Esophagus muscularis mucosa (tissue), 3 donors: Measurements from ENCODE around the gene PUDP.

Source experiments
- CTCF ChIP-seq, 3 experiments: fragments of 200-600 bp in 2 of 3; fragments of 450-650 bp in 1 of 3; sonication (generic) in 2 of 3; IDR thresholded peaks; one replicate each; pipeline ENCODE4 v1.5.1; 2017 to 2019; ENCODE audit warnings: antibody characterized with exemption in 3 of 3, mild to moderate bottlenecking in 2 of 3, moderate library complexity in 1 of 3
- POLR2A ChIP-seq: fragments of 450-650 bp; IDR thresholded peaks from one replicate; pipeline ENCODE4 v1.6.1; 2017; ENCODE audit warnings: antibody characterized with exemption, moderate library complexity, mild to moderate bottlenecking, low read depth
- POLR2AphosphoS5 ChIP-seq, 2 donors: sonication (generic); formaldehyde crosslinking; IDR thresholded peaks; one replicate each; pipeline ENCODE4 v1.6.1; 2017; ENCODE audit warnings: antibody characterized with exemption in 2 of 2

GRCh38 chrX:7153231-7153630 is 5.3 kb upstream of the PUDP start:
- TF ChIP-seq CTCF (IDR thresholded peaks at IDR 0.05) (no peak), POLR2A (no peak), POLR2AphosphoS5 (IDR thresholded peaks at IDR 0.05) (no peak)
